ENCODE results near the gene PPP6R2.

- TF ChIP-seq CTCF (conservative IDR thresholded peaks at IDR 0.05) (no peak), EZH2 (IDR thresholded peaks at IDR 0.05; ENCODE audit: low read depth) (no peak)
These were observed 146.5 kb downstream of the PPP6R2 start for GRCh38 chr22:50489363-50490243.
